SK-N-SH (cell line): ENCODE results near the gene LTBP1. TPM values are rescaled to one million over a fixed set of nuclear protein-coding genes. Genes with fewer than 3 reads are reported as not detected.

Source experiments
- CTCF ChIA-PET: fragments of 300-600, 350-600 bp; formaldehyde crosslinking; extraction: SDS; loops from one replicate; lab custom pipeline; 2021; lab: Yijun Ruan, JAX
- POLR2A ChIA-PET: fragments of 350-600 bp; sonication (Branson Sonifier 250); formaldehyde crosslinking; extraction: SDS; loops from one replicate; lab custom pipeline; 2020; ENCODE audit warnings: antibody characterized with exemption, inconsistent platforms; lab: Yijun Ruan, JAX
- DNase-seq: peaks from one replicate; pipeline ENCODE4 v3.0.0; 2012
- H2AFZ ChIP-seq: fragments of 200-600 bp; sonication (generic); 2 replicates; pipeline ENCODE4 v1.8.1; 2016; ENCODE audit warnings: antibody characterized with exemption, mild to moderate bottlenecking, low read depth
- H3F3A ChIP-seq: fragments of 200-600 bp; sonication (generic); replicated peaks from 2 replicates; pipeline ENCODE3; 2016; ENCODE audit warnings: antibody characterized with exemption, mild to moderate bottlenecking; ENCODE audit not compliant: insufficient read depth
- H3K27ac ChIP-seq, 2 experiments: fragments of 200-500 bp in 1 of 2; fragments of 200-600 bp in 1 of 2; sonication (Bioruptor generic) in 1 of 2; sonication (generic), shearing (Covaris generic) in 1 of 2; 2 replicates each; pipeline versions ENCODE4 v1.5.1 to v1.6.1; 2014 to 2016; ENCODE audit warnings: low read depth in 2 of 2, inconsistent platforms in 1 of 2, low read length in 1 of 2, mild to moderate bottlenecking in 1 of 2, mixed read lengths in 1 of 2
- H3K27me3 ChIP-seq: fragments of 200-600 bp; sonication (generic), shearing (Covaris generic); 2 replicates; pipeline ENCODE4 v1.6.1; 2016; ENCODE audit warnings: mixed run types; ENCODE audit not compliant: insufficient read depth
- H3K36me3 ChIP-seq, 2 experiments: fragments of 200-500 bp in 1 of 2; fragments of 200-600 bp in 1 of 2; sonication (Bioruptor generic) in 1 of 2; sonication (generic) in 1 of 2; replicated peaks in 1 of 2; 2 replicates each; pipeline versions ENCODE3 to v1.5.1; 2014 to 2016; ENCODE audit warnings: low read length in 1 of 2, mild to moderate bottlenecking in 1 of 2; ENCODE audit not compliant: insufficient read depth in 2 of 2, control insufficient read depth in 1 of 2
- H3K4me1 ChIP-seq, 2 experiments: fragments of 200-500 bp in 1 of 2; fragments of 200-600 bp in 1 of 2; sonication (Bioruptor generic) in 1 of 2; sonication (generic), shearing (Covaris generic) in 1 of 2; 2 replicates each; pipeline versions ENCODE4 v1.5.1 to v1.6.1; 2014 to 2016; ENCODE audit warnings: low read depth in 1 of 2, low read length in 1 of 2, mixed run types in 1 of 2; ENCODE audit not compliant: insufficient read depth in 2 of 2, control insufficient read depth in 1 of 2
- H3K4me2 ChIP-seq: fragments of 200-600 bp; sonication (generic), shearing (Covaris generic); 2 replicates; pipeline ENCODE4 v1.6.1; 2017; ENCODE audit warnings: mixed run types
- H3K4me3 ChIP-seq, 2 experiments: fragments of 200-500 bp in 1 of 2; fragments of 200-600 bp in 1 of 2; sonication (Bioruptor generic) in 1 of 2; sonication (generic), shearing (Covaris generic) in 1 of 2; 2 replicates each; pipeline versions ENCODE4 v1.5.1 to v1.8.1; 2014 to 2016; ENCODE audit warnings: low read depth in 2 of 2, inconsistent platforms in 1 of 2, low read length in 1 of 2, mild to moderate bottlenecking in 1 of 2, mixed read lengths in 1 of 2, moderate library complexity in 1 of 2
- H3K79me2 ChIP-seq: fragments of 200-600 bp; sonication (generic); 2 replicates; pipeline ENCODE4 v1.8.1; 2017; ENCODE audit warnings: mild to moderate bottlenecking; ENCODE audit not compliant: insufficient read depth
- H3K9ac ChIP-seq: fragments of 200-600 bp; sonication (generic); 2 replicates; pipeline ENCODE4 v1.6.1; 2017; ENCODE audit warnings: mixed run types
- H3K9me2 ChIP-seq: fragments of 200-600 bp; sonication (generic); 2 replicates; pipeline ENCODE4 v1.6.1; 2017; ENCODE audit warnings: mixed run types
- H3K9me3 ChIP-seq: fragments of 200-600 bp; sonication (generic); 2 replicates; pipeline ENCODE4 v1.6.1; 2017; ENCODE audit warnings: mixed run types, mild to moderate bottlenecking, moderate library complexity
- H4K20me1 ChIP-seq: fragments of 200-600 bp; sonication (generic); 2 replicates; pipeline ENCODE4 v1.6.1; 2017; ENCODE audit warnings: mild to moderate bottlenecking, mixed run types; ENCODE audit not compliant: insufficient read depth
- EP300 ChIP-seq, 2 experiments: IDR thresholded peaks; 2 replicates each; pipeline versions ENCODE4 v1.4.0 to v1.6.1; 2012; ENCODE audit warnings: borderline replicate concordance in 1 of 2, low read depth in 1 of 2, low read length in 1 of 2
- EZH2phosphoT487 ChIP-seq: fragments of 200-600 bp; sonication (generic); IDR thresholded peaks from 2 replicates; pipeline ENCODE4 v1.6.1; 2017; ENCODE audit warnings: low read depth, mixed run types, mild to moderate bottlenecking, antibody characterized with exemption, moderate library complexity, borderline replicate concordance
- FOXJ3 ChIP-seq: sonication (generic); formaldehyde crosslinking; IDR thresholded peaks from 2 replicates; pipeline ENCODE4 v1.5.1; 2020; ENCODE audit warnings: mild to moderate bottlenecking, missing genetic modification reagents
- GATA2 ChIP-seq: sonication (generic); formaldehyde crosslinking; IDR thresholded peaks from 2 replicates; pipeline ENCODE4 v1.5.0; 2020; ENCODE audit warnings: mild to moderate bottlenecking, missing genetic modification reagents
- MXI1 ChIP-seq: IDR thresholded peaks from 2 replicates; pipeline ENCODE4 v1.6.1; 2012; ENCODE audit warnings: mild to moderate bottlenecking, low read depth, low read length, improper control_type of control experiment
- NFIC ChIP-seq: IDR thresholded peaks from 2 replicates; pipeline ENCODE4 v1.4.0; 2012; ENCODE audit warnings: borderline replicate concordance
- POLR2AphosphoS5 ChIP-seq: IDR thresholded peaks from 2 replicates; pipeline ENCODE4 v1.6.1; 2012; ENCODE audit warnings: low read depth, low read length
- RAD21 ChIP-seq: IDR thresholded peaks from 2 replicates; pipeline ENCODE4 v1.6.1; 2012; ENCODE audit warnings: mild to moderate bottlenecking, low read length
- RFX5 ChIP-seq: IDR thresholded peaks from 2 replicates; pipeline ENCODE4 v1.6.1; 2012; ENCODE audit warnings: mild to moderate bottlenecking, improper control_type of control experiment, low read length
- TAF1 ChIP-seq: IDR thresholded peaks from 2 replicates; pipeline ENCODE4 v1.6.1; 2012; ENCODE audit warnings: low read depth, mild to moderate bottlenecking, low read length, moderate library complexity, borderline replicate concordance
- WGBS: methylation state at CpG from one replicate; pipeline ENCODE4 v1.1.6; 2017; ENCODE audit warnings: low lambda C conversion rate; 5-methylcytosine and 5-hydroxymethylcytosine counted together
- polyA plus RNA-seq, 3 experiments: library from polyadenylated mRNA; depleted of rRNA; stranded (reverse); fragments of >200 nt; gene quantifications; 2 replicates each; pipeline ENCODE4 v1.2.3, GENCODE V29; 2012
- TF ChIP-seq, protein P1 (sequence below): IDR thresholded peaks from 2 replicates; pipeline ENCODE4 v1.6.1; 2012; ENCODE audit warnings: mild to moderate bottlenecking, low read depth, low read length, moderate library complexity
- TF ChIP-seq, protein P2 (sequence below): IDR thresholded peaks from 2 replicates; pipeline ENCODE4 v1.4.0; 2012; ENCODE audit warnings: low read depth
- TF ChIP-seq, protein P3 (sequence below): fragments of 150-350 bp; IDR thresholded peaks from 2 replicates; pipeline ENCODE4 v1.6.1; 2016; ENCODE audit warnings: mild to moderate bottlenecking, low read depth, low read length
- TF ChIP-seq, protein P4 (sequence below): fragments of 150-350 bp; IDR thresholded peaks from 2 replicates; pipeline ENCODE4 v1.6.1; 2017; ENCODE audit warnings: antibody characterized with exemption, low read length, low read depth, borderline replicate concordance

LTBP1 gene
- polyA plus RNA-seq, 1 of the 3 experiments (the other 2 are of a cell fraction): 467 TPM

DNA sequence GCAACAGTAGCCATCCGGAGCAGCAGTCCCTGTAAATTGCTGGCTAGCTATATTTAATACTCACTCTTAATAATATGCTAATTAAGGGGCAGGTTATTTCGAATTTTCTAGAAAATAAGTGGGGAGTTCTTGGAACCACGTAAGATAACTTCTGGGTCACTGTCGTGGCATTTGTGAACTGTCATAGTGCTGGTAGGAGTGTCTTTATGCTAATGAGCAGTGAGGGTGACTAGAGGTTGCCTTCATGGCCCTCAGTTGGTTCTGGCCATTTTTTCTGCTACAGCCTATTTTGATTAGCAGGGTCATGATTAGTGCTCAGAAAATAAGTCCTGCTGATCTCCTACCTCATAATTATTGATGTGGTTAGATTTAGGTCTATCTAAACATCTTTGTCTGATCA, 279.8 kb downstream of the LTBP1 start:
- H3K27ac ChIP-seq: peak overlapping the region in 1 of 2 experiments; percentile 58; a peak in 1 of 4 replicates
- H3K9me2 ChIP-seq: no peaks in the 10 kb centered on the region
- H2AFZ ChIP-seq: no peak overlapping the region
- H3K9ac ChIP-seq: no peak overlapping the region
- H3K4me1 ChIP-seq: peaks cover 0 to 12% of the 10 kb centered on the region in 2 experiments; a peak in 2 of 4 replicates
- no peaks in the 10 kb centered on the region for H3K9me3 ChIP-seq
- H3K36me3 ChIP-seq: peaks cover 36 to 68% of the 10 kb centered on the region in 2 experiments
- 48% methylated on average over 4 of the region's 4 CpGs for WGBS
- H3K27me3 ChIP-seq: no peaks in the 10 kb centered on the region
- CTCF ChIA-PET: no interaction called here
- POLR2A ChIA-PET: interaction anchor here (0.7 kb wide), 1 partner anchor 132 kb away, joined by 3 read pairs; no protein-coding TSS in a partner anchor
- no peak overlapping the region for H3K4me3 ChIP-seq
- TF ChIP-seq, protein P1, sequence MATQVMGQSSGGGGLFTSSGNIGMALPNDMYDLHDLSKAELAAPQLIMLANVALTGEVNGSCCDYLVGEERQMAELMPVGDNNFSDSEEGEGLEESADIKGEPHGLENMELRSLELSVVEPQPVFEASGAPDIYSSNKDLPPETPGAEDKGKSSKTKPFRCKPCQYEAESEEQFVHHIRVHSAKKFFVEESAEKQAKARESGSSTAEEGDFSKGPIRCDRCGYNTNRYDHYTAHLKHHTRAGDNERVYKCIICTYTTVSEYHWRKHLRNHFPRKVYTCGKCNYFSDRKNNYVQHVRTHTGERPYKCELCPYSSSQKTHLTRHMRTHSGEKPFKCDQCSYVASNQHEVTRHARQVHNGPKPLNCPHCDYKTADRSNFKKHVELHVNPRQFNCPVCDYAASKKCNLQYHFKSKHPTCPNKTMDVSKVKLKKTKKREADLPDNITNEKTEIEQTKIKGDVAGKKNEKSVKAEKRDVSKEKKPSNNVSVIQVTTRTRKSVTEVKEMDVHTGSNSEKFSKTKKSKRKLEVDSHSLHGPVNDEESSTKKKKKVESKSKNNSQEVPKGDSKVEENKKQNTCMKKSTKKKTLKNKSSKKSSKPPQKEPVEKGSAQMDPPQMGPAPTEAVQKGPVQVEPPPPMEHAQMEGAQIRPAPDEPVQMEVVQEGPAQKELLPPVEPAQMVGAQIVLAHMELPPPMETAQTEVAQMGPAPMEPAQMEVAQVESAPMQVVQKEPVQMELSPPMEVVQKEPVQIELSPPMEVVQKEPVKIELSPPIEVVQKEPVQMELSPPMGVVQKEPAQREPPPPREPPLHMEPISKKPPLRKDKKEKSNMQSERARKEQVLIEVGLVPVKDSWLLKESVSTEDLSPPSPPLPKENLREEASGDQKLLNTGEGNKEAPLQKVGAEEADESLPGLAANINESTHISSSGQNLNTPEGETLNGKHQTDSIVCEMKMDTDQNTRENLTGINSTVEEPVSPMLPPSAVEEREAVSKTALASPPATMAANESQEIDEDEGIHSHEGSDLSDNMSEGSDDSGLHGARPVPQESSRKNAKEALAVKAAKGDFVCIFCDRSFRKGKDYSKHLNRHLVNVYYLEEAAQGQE: no peak
- TF ChIP-seq TAF1 (no peak), RAD21 (no peak), EP300 (IDR thresholded peaks at IDR 0.05; ENCODE audit: borderline replicate concordance in 1 of 2, low read depth in 1 of 2, low read length in 1 of 2) (no peak), RFX5 (no peak), POLR2AphosphoS5 (no peak), GATA2 (CRISPR knock-in tag) (no peak), FOXJ3 (CRISPR knock-in tag) (no peak), EZH2phosphoT487 (no peak), MXI1 (no peak), NFIC (no peak)
- TF ChIP-seq, protein P2, sequence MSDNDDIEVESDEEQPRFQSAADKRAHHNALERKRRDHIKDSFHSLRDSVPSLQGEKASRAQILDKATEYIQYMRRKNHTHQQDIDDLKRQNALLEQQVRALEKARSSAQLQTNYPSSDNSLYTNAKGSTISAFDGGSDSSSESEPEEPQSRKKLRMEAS: no peak
- TF ChIP-seq, protein P3, sequence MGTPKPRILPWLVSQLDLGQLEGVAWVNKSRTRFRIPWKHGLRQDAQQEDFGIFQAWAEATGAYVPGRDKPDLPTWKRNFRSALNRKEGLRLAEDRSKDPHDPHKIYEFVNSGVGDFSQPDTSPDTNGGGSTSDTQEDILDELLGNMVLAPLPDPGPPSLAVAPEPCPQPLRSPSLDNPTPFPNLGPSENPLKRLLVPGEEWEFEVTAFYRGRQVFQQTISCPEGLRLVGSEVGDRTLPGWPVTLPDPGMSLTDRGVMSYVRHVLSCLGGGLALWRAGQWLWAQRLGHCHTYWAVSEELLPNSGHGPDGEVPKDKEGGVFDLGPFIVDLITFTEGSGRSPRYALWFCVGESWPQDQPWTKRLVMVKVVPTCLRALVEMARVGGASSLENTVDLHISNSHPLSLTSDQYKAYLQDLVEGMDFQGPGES: no peak
- TF ChIP-seq, protein P4, sequence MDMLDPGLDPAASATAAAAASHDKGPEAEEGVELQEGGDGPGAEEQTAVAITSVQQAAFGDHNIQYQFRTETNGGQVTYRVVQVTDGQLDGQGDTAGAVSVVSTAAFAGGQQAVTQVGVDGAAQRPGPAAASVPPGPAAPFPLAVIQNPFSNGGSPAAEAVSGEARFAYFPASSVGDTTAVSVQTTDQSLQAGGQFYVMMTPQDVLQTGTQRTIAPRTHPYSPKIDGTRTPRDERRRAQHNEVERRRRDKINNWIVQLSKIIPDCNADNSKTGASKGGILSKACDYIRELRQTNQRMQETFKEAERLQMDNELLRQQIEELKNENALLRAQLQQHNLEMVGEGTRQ: no peak
- H3F3A ChIP-seq: peaks cover 18% of the 10 kb centered on the region
- H3K79me2 ChIP-seq: peaks cover 48% of the 10 kb centered on the region
- DNase-seq: no peak
- no peaks in the 10 kb centered on the region for H4K20me1 ChIP-seq
- H3K4me2 ChIP-seq: no peak overlapping the region
